ENCODE results near the gene ANKRD66.
A peak's percentile ranks its signal among the peaks of the same experiment; 100 is the strongest.

The ANKRD66 gene

DNA sequence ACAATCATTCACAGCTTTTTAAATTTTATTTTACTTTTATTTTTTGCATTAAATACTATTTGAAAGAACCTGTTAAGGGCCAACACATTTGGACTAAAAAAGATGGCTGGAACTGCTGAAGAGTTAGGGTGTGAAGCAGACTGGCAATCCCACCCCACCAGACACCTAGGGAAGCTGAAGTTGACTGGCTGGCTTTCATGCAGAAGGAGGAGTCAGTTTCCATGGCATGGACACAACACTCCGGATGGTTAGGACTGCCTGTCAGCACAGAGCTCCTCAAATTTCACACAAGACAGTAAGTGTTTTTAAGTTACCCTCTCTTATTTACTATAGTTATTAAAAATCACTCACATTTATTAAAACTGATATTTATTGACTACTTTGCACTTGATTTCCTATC is at the start of gene ANKRD66:
Gene ANKRD66, plus strand, starts transcription at position 238 of the 400 bp plus-strand sequence. CDS start 5,016 bp downstream, outside the sequence.
- TF ChIP-seq, protein P1, sequence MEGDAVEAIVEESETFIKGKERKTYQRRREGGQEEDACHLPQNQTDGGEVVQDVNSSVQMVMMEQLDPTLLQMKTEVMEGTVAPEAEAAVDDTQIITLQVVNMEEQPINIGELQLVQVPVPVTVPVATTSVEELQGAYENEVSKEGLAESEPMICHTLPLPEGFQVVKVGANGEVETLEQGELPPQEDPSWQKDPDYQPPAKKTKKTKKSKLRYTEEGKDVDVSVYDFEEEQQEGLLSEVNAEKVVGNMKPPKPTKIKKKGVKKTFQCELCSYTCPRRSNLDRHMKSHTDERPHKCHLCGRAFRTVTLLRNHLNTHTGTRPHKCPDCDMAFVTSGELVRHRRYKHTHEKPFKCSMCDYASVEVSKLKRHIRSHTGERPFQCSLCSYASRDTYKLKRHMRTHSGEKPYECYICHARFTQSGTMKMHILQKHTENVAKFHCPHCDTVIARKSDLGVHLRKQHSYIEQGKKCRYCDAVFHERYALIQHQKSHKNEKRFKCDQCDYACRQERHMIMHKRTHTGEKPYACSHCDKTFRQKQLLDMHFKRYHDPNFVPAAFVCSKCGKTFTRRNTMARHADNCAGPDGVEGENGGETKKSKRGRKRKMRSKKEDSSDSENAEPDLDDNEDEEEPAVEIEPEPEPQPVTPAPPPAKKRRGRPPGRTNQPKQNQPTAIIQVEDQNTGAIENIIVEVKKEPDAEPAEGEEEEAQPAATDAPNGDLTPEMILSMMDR (IDR thresholded peaks at IDR 0.05; ENCODE audit: low read depth, low read length, missing control alignments): no peak
- in situ Hi-C loops (cut with HindIII; ENCODE audit: low sequenced_read_pairs): no loop called here
- no peak within 1 kb of the TSS for H3K4me3 ChIP-seq (ENCODE audit: low read depth, low read length)
- DNase-seq (ENCODE audit: low read depth): no peak

DNA sequence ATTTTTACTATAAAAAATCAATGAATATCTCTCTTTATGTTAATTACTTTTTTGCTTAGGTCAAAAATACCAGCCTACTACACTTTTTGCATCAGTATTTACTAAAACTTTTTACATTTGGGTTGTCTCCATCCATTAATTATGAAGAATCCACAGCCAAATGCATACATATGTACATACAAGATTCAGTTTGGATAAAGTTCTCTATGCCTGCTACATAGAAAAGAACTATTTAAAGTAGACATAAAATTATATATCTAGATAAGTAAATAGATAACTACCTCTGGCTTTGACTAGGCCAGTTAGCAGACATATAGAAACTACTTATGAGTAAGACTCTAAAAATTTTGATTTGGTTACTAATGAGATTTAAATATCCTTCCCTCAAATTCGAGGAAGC is 46.8 kb upstream of the ANKRD66 start:
- in situ Hi-C loops (cut with HindIII; ENCODE audit: low sequenced_read_pairs): loop anchor here (5.0 kb wide), 1 partner anchor 67 kb away; no protein-coding TSS in a partner anchor
- TF ChIP-seq, protein P1 (IDR thresholded peaks at IDR 0.05; ENCODE audit: low read depth, low read length, missing control alignments): no peak
- no peak overlapping the region for H3K4me3 ChIP-seq (ENCODE audit: low read depth, low read length)
- no peak for DNase-seq (ENCODE audit: low read depth)

DNA sequence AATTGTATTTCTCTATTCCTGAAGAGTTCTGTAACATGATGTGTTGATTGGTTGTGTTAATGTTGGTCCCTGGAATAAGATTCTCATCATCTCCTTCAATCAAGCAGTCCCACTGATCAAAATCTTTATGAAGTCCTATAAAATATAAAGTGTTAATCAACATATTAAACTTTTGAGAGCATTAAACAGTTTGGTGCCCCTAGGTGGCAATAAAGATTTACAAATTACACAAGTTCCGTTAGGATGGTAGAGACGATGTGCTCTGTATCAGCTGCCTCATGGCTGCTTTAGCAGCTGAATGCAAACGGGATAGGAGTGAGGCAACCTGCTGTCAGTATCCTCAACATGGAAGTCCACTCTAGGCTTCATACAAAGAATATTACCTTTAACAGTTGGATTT is 42.2 kb upstream of the ANKRD66 start:
- no peak overlapping the region for H3K4me3 ChIP-seq (ENCODE audit: low read depth, low read length)
- in situ Hi-C loops (cut with HindIII; ENCODE audit: low sequenced_read_pairs): loop anchor here (5.0 kb wide), 1 partner anchor 63 kb away; no protein-coding TSS in a partner anchor
- TF ChIP-seq, protein P1 (IDR thresholded peaks at IDR 0.05; ENCODE audit: low read depth, low read length, missing control alignments): no peak
- peak; percentile 13 for DNase-seq (ENCODE audit: low read depth)

DNA sequence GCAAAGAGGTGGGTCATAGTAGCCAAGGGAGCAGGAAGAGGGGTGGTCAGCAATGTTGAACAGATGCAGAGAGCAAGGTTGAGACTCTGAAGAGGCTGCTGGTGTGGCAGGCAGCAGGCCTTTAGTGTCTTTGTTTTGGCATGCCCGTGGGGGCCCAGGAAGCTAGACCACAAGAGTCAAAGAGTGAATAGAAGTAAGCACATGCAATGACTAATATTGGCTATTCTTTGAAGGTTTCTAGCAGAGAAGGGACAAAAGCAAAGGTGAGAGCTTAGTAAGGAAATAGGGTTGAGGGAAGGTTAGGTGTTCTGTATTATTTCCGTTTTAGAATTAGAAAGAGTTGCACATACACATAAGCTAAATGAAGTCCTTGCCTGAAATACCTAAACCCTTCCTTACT is 40.3 kb upstream of the ANKRD66 start:
- in situ Hi-C loops (cut with HindIII; ENCODE audit: low sequenced_read_pairs): loop anchor here (5.0 kb wide), 1 partner anchor 34 kb away; no protein-coding TSS in a partner anchor

DNA sequence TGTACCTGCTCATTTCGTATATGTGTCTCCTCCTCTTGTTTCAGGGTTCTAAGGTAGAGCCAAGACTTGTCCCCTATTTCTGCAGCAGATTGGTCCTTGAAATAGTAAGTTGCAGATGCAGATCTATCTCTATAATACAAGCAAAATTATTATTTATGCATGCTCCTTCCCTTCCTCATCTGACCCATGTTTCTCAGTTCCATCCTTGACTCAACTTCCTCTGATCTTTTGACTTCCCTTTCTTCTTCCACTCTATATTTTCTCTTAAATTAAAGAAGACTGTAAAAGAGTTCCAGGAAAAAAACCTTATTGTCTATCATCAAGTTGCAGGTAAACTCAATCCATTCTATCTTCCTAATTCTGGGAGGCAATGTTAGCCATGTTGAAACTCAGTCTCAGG is 35.2 kb upstream of the ANKRD66 start:
- DNase-seq (ENCODE audit: low read depth): no peak
- H3K4me3 ChIP-seq (ENCODE audit: low read depth, low read length): no peak overlapping the region
- TF ChIP-seq, protein P1 (IDR thresholded peaks at IDR 0.05; ENCODE audit: low read depth, low read length, missing control alignments): no peak
- in situ Hi-C loops (cut with HindIII; ENCODE audit: low sequenced_read_pairs): no loop called here

More for the DNA sequence above, 40.3 kb upstream of the ANKRD66 start:
- DNase-seq (ENCODE audit: low read depth): no peak
- no peak overlapping the region for H3K4me3 ChIP-seq (ENCODE audit: low read depth, low read length)
- TF ChIP-seq, protein P1 (IDR thresholded peaks at IDR 0.05; ENCODE audit: low read depth, low read length, missing control alignments): no peak

DNA sequence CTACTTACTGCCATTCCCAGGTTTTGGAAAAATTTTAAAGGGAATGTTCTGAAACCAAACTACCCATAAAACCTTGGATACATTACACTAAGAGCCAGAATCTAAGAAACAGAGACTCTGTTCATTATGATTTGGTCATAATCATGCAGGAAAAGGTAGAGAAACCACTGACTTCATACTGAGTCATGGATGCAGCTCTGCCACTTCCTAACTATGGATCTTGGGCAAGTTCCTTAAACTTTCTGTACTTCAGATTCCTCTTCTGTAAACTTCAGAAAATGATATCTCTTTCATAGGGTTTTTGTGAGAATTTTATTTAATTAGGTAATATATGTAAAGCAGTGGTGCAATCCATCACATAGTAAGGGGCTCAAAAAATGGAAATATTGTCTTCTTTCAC is 31.6 kb upstream of the ANKRD66 start:
- TF ChIP-seq, protein P1 (IDR thresholded peaks at IDR 0.05; ENCODE audit: low read depth, low read length, missing control alignments): no peak
- DNase-seq (ENCODE audit: low read depth): no peak
- in situ Hi-C loops (cut with HindIII; ENCODE audit: low sequenced_read_pairs): no loop called here
- no peak overlapping the region for H3K4me3 ChIP-seq (ENCODE audit: low read depth, low read length)
